Activated CD8-positive, alpha-beta memory T cell treated with anti-CD3 and anti-CD28 coated beads, Interleukin-2, amount 50 U/mL, for 24 hours (primary cell): ENCODE measurements around the gene DNAJC6.

Source experiments
- DNase-seq: peaks from one replicate; pipeline ENCODE4 v3.0.0-alpha.2; 2020; ENCODE audit errors: extremely low read depth

DNAJC6 gene

GRCh38 chr1:65292861-65293593, 16.3 kb upstream of the DNAJC6 start:
- DNase-seq = no peak

GRCh38 chr1:65297706-65298105, 11.6 kb upstream of the DNAJC6 start:
- no peak for DNase-seq

- no peak for DNase-seq
Measured at GRCh38 chr1:65299328-65299727, 10.0 kb upstream of the DNAJC6 start.

- no peak for DNase-seq
Measured at GRCh38 chr1:65308781-65309303, 501 bp upstream of the DNAJC6 start.

GRCh38 chr1:65310078-65310587, 790 bp downstream of the DNAJC6 start:
- DNase-seq = no peak

- DNase-seq = no peak
Measured at GRCh38 chr1:65311760-65312159, 2.4 kb downstream of the DNAJC6 start.

GRCh38 chr1:65316233-65316632, 6.9 kb downstream of the DNAJC6 start:
- DNase-seq = no peak

GRCh38 chr1:65317866-65318653, 8.7 kb downstream of the DNAJC6 start:
- no peak for DNase-seq

- no peak for DNase-seq
Measured at GRCh38 chr1:65319141-65319540, 9.8 kb downstream of the DNAJC6 start.

GRCh38 chr1:65319754-65320153, 10.4 kb downstream of the DNAJC6 start:
- no peak for DNase-seq

- DNase-seq = no peak
Measured at GRCh38 chr1:65321879-65322278, 12.5 kb downstream of the DNAJC6 start.

GRCh38 chr1:65323246-65323645, 13.9 kb downstream of the DNAJC6 start:
- no peak for DNase-seq

- no peak for DNase-seq
Measured at GRCh38 chr1:65330021-65330420, 20.7 kb downstream of the DNAJC6 start.

GRCh38 chr1:65330822-65331221, 21.5 kb downstream of the DNAJC6 start:
- no peak for DNase-seq

GRCh38 chr1:65332821-65333220, 23.5 kb downstream of the DNAJC6 start:
- DNase-seq = no peak

- no peak for DNase-seq
Measured at GRCh38 chr1:65334081-65334480, 24.7 kb downstream of the DNAJC6 start.

- DNase-seq = no peak
Measured at GRCh38 chr1:65339866-65340468, 30.6 kb downstream of the DNAJC6 start.

GRCh38 chr1:65341381-65341780, 32.0 kb downstream of the DNAJC6 start:
- DNase-seq = no peak

GRCh38 chr1:65343286-65343685, 33.9 kb downstream of the DNAJC6 start:
- no peak for DNase-seq

GRCh38 chr1:65344171-65344814, 35.0 kb downstream of the DNAJC6 start:
- DNase-seq = no peak

- no peak for DNase-seq
Measured at GRCh38 chr1:65346190-65346589, 36.8 kb downstream of the DNAJC6 start.
